Activated CD4-positive, alpha-beta T cell treated with anti-CD3 and anti-CD28 coated beads, Interleukin-2, amount 50 U/mL, for 24 hours (primary cell): ENCODE results near the gene PLXNA3.
A peak's percentile ranks its signal among the peaks of the same experiment; 100 is the strongest.
"Not testable (repeated sequence)": the region's sequence is repeated elsewhere in the genome, so short reads cannot be mapped to it uniquely, and the experiment has no call there.

Source experiments
- DNase-seq, 2 donors: peaks; one replicate each; pipeline ENCODE4 v3.0.0-alpha.2; 2020; ENCODE audit warnings: low read depth in 1 of 2, low spot score in 1 of 2

PLXNA3 gene

GRCh38 chrX:154478728-154479622 is 20.9 kb downstream of the PLXNA3 start, which contains the start of gene LAGE3:
LAGE3 (minus strand) TSS chrX:154479281; CDS start chrX:154478915, 366 bp downstream.
- DNase-seq: peak; percentile 87 to 88

- DNase-seq: no peak
Measured at GRCh38 chrX:154481195-154481594, 23.1 kb downstream of the PLXNA3 start.

- no peak for DNase-seq
Measured at GRCh38 chrX:154481911-154482601, 24.0 kb downstream of the PLXNA3 start.

GRCh38 chrX:154482786-154483185 is 24.7 kb downstream of the PLXNA3 start:
- no peak for DNase-seq

GRCh38 chrX:154483325-154483724 is 25.2 kb downstream of the PLXNA3 start:
- no peak for DNase-seq

GRCh38 chrX:154484255-154485149 is 26.4 kb downstream of the PLXNA3 start:
- no peak for DNase-seq

- DNase-seq: no peak
Measured at GRCh38 chrX:154485150-154486051, 27.3 kb downstream of the PLXNA3 start.

GRCh38 chrX:154486052-154486395 is 27.9 kb downstream of the PLXNA3 start:
- DNase-seq: no peak

GRCh38 chrX:154486396-154487207 is 28.5 kb downstream of the PLXNA3 start, which contains the start of gene UBL4A:
UBL4A (minus strand) TSS chrX:154486615; CDS start chrX:154486584, 31 bp downstream.
- peak in 1 of 2 donors; percentile 3 for DNase-seq

- no peak for DNase-seq
Measured at GRCh38 chrX:154487518-154488290, 29.6 kb downstream of the PLXNA3 start.

GRCh38 chrX:154488336-154489075 is 30.4 kb downstream of the PLXNA3 start:
- DNase-seq: no peak

- DNase-seq: no peak
Measured at GRCh38 chrX:154489182-154489581, 31.1 kb downstream of the PLXNA3 start.

GRCh38 chrX:154490021-154490413 is 31.9 kb downstream of the PLXNA3 start:
- no peak for DNase-seq

GRCh38 chrX:154490414-154491083 is 32.5 kb downstream of the PLXNA3 start, which contains the start of gene SLC10A3:
SLC10A3 (minus strand) TSS chrX:154490629; CDS start chrX:154488940, 1,689 bp downstream.
- peak; percentile 67 to 81 for DNase-seq

- DNase-seq: no peak
Measured at GRCh38 chrX:154494715-154495114, 36.6 kb downstream of the PLXNA3 start.

- DNase-seq: no peak
Measured at GRCh38 chrX:154495472-154495922, 37.4 kb downstream of the PLXNA3 start.

GRCh38 chrX:154496591-154497137 is 38.6 kb downstream of the PLXNA3 start:
- DNase-seq: not testable (repeated sequence)
